Panc1 (cell line): Measurements from ENCODE around the gene ZBTB7C. TPM values are rescaled to one million over a fixed set of nuclear protein-coding genes. Genes with fewer than 3 reads are reported as not detected.

Source experiments
- ATAC-seq: fragments of 200-7000 bp; cut with Tn5 transposase; 2 replicates; pipeline ENCODE4 v1.9.1; 2020; ENCODE audit warnings: mild to moderate bottlenecking, moderate library complexity
- BruUV-seq: library from RNA; stranded (reverse); fragments of 400-500 nt; replicated peaks from 2 replicates; lab custom pipeline; 2021; lab: Mats Ljungman, UMichigan
- CTCF ChIA-PET: fragments of 300-600 bp; sonication (Branson Sonifier 250); formaldehyde crosslinking; loops from one replicate; lab custom pipeline; 2022; ENCODE audit warnings: antibody characterized with exemption; lab: Charles Lee
- POLR2A ChIA-PET: fragments of 300-600 bp; sonication (Branson Sonifier 250); formaldehyde crosslinking; loops from one replicate; lab custom pipeline; 2022; ENCODE audit warnings: antibody characterized with exemption; lab: Charles Lee
- DNase-seq: peaks from one replicate; pipeline ENCODE4 v3.0.0-alpha.2; 2010; ENCODE audit warnings: low read depth, low spot score
- H3K27ac ChIP-seq: 2 replicates; pipeline ENCODE4 v1.5.1; 2011; ENCODE audit warnings: mild to moderate bottlenecking, low read length, inconsistent platforms
- H3K27me3 ChIP-seq: fragments of 200-500 bp; sonication (Bioruptor generic); 2 replicates; pipeline ENCODE4 v1.6.0; 2014; ENCODE audit warnings: low read length, inconsistent platforms; ENCODE audit not compliant: control insufficient read depth, insufficient read depth
- H3K36me3 ChIP-seq: fragments of 200-500 bp; sonication (Bioruptor generic); 2 replicates; pipeline ENCODE4 v1.5.1; 2014; ENCODE audit warnings: inconsistent platforms, mild to moderate bottlenecking, low read length, moderate library complexity; ENCODE audit not compliant: control insufficient read depth, insufficient read depth
- H3K4me1 ChIP-seq: 2 replicates; pipeline ENCODE4 v1.5.1; 2011; ENCODE audit warnings: inconsistent platforms, mild to moderate bottlenecking, low read length, moderate library complexity; ENCODE audit not compliant: control insufficient read depth, insufficient read depth
- H3K4me3 ChIP-seq, 2 experiments: 2 replicates each; pipeline ENCODE4 v1.5.1; 2011 to 2012; ENCODE audit warnings: low read depth in 2 of 2, low read length in 2 of 2, mild to moderate bottlenecking in 2 of 2, inconsistent platforms in 1 of 2, moderate library complexity in 1 of 2
- H3K9me3 ChIP-seq: fragments of 200-500 bp; sonication (Bioruptor generic); 2 replicates; pipeline ENCODE4 v1.5.1; 2014; ENCODE audit warnings: low read depth, mild to moderate bottlenecking, inconsistent platforms, low read length, moderate library complexity; ENCODE audit not compliant: control insufficient read depth, insufficient read depth
- POLR2AphosphoS5 ChIP-seq: IDR thresholded peaks from 2 replicates; pipeline ENCODE4 v1.6.1; 2012; ENCODE audit warnings: mild to moderate bottlenecking, low read depth, low read length, moderate library complexity
- REST ChIP-seq, 2 experiments: IDR thresholded peaks; 2 replicates each; pipeline ENCODE4 v1.6.1; 2011 to 2012; ENCODE audit warnings: low read depth in 2 of 2, control low read depth in 1 of 2, low read length in 1 of 2, mild to moderate bottlenecking in 1 of 2, moderate library complexity in 1 of 2; ENCODE audit not compliant: insufficient read depth in 1 of 2
- SIN3A ChIP-seq: IDR thresholded peaks from 2 replicates; pipeline ENCODE4 v1.6.1; 2012; ENCODE audit warnings: low read depth, mild to moderate bottlenecking, low read length, moderate library complexity, borderline replicate concordance; ENCODE audit not compliant: insufficient read depth
- TCF7L2 ChIP-seq: IDR thresholded peaks from 2 replicates; pipeline ENCODE4 v1.6.1; 2011; ENCODE audit warnings: mild to moderate bottlenecking, low read depth, low read length, inconsistent platforms
- in situ Hi-C: cut with HindIII; loops from 2 replicates; pipeline ENCODE4 v1.10.0; 2016; ENCODE audit warnings: low sequenced_read_pairs, low pct_unique_long_range_greater_than_20kb
- intact Hi-C: fragments of 100-400 bp; cut with micrococcal nuclease; formaldehyde crosslinking; loops from one replicate; pipeline ENCODE4 v1.10.0; 2022; ENCODE audit not compliant: unreplicated experiment
- total RNA-seq: library from RNA; stranded (reverse); gene quantifications from one replicate; pipeline ENCODE4 v1.2.1, GENCODE V29; 2021; ENCODE audit not compliant: unreplicated experiment
- TF ChIP-seq, protein P1 (sequence below): fragments of 450-650 bp; IDR thresholded peaks from 2 replicates; pipeline ENCODE4 v1.5.1; 2017; ENCODE audit warnings: mild to moderate bottlenecking

Gene ZBTB7C
- total RNA-seq, 1 experiment from 2014 or later = 0.03 TPM

- intact Hi-C loops (no loop called here), in situ Hi-C loops (no loop called here)
- Histone ChIP-seq H3K9me3 (no peaks in the 10 kb centered on the region), H3K27ac (no peak overlapping the region), H3K27me3 (no peaks in the 10 kb centered on the region), H3K36me3 (no peaks in the 10 kb centered on the region), H3K4me1 (no peaks in the 10 kb centered on the region), H3K4me3 (no peak overlapping the region)
- POLR2A ChIA-PET = no interaction called here
- TF ChIP-seq, protein P1, sequence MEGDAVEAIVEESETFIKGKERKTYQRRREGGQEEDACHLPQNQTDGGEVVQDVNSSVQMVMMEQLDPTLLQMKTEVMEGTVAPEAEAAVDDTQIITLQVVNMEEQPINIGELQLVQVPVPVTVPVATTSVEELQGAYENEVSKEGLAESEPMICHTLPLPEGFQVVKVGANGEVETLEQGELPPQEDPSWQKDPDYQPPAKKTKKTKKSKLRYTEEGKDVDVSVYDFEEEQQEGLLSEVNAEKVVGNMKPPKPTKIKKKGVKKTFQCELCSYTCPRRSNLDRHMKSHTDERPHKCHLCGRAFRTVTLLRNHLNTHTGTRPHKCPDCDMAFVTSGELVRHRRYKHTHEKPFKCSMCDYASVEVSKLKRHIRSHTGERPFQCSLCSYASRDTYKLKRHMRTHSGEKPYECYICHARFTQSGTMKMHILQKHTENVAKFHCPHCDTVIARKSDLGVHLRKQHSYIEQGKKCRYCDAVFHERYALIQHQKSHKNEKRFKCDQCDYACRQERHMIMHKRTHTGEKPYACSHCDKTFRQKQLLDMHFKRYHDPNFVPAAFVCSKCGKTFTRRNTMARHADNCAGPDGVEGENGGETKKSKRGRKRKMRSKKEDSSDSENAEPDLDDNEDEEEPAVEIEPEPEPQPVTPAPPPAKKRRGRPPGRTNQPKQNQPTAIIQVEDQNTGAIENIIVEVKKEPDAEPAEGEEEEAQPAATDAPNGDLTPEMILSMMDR = no peak
- no peak for TF ChIP-seq POLR2AphosphoS5
- no peak for TF ChIP-seq REST (IDR thresholded peaks at IDR 0.05; ENCODE audit: insufficient read depth in 1 of 2, low read depth in 2 of 2, low read length in 1 of 2)
- TF ChIP-seq TCF7L2 = no peak
- TF ChIP-seq SIN3A = no peak
- ATAC-seq (no peak), DNase-seq (no peak)
- BruUV-seq = no TSS peak
- CTCF ChIA-PET = no interaction called here
These were observed 200.6 kb downstream of the ZBTB7C start for GRCh38 chr18:48208432-48209140.

DNA sequence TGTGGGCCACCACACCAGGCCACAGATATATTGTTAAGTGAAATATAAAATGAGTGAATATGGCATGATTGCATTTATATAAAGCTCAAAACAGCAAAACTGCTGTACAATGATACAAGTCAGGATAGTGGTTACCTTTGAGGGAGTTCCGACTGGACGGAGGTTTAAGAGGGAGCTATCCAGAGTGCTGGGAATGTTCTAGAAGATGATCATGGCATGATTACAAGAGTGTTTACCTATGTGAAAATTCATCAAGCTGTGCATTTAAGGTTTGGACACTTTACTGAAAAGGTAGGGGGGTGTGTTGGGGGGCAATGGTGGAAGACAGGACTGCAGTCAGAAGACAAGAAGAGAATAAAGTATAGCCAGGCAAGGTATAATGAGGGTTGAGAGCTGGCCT is 201.4 kb downstream of the ZBTB7C start:
- ATAC-seq (no peak), DNase-seq (no peak)
- Histone ChIP-seq H3K27me3 (no peaks in the 10 kb centered on the region), H3K4me3 (no peak overlapping the region), H3K4me1 (no peaks in the 10 kb centered on the region), H3K36me3 (no peaks in the 10 kb centered on the region), H3K9me3 (no peaks in the 10 kb centered on the region), H3K27ac (no peak overlapping the region)
- BruUV-seq = no TSS peak
- intact Hi-C loops (no loop called here), in situ Hi-C loops (no loop called here)
- TF ChIP-seq, protein P1 = no peak
- peak in 1 of 2 experiments; percentile 40; a peak in 1 of 4 replicates for TF ChIP-seq REST (IDR thresholded peaks at IDR 0.05; ENCODE audit: insufficient read depth in 1 of 2, low read depth in 2 of 2, low read length in 1 of 2)
- ChIA-PET CTCF (no interaction called here), POLR2A (interaction anchor here (0.6 kb wide), 1 partner anchor 15 kb away, joined by 4 read pairs; no protein-coding TSS in a partner anchor)
